ENCODE measurements around the gene DUOX1.

The DUOX1 gene

GRCh38 chr15:45198337-45199135, 68.7 kb downstream of the DUOX1 start:
- DNase-seq = peak; percentile 87

DNA sequence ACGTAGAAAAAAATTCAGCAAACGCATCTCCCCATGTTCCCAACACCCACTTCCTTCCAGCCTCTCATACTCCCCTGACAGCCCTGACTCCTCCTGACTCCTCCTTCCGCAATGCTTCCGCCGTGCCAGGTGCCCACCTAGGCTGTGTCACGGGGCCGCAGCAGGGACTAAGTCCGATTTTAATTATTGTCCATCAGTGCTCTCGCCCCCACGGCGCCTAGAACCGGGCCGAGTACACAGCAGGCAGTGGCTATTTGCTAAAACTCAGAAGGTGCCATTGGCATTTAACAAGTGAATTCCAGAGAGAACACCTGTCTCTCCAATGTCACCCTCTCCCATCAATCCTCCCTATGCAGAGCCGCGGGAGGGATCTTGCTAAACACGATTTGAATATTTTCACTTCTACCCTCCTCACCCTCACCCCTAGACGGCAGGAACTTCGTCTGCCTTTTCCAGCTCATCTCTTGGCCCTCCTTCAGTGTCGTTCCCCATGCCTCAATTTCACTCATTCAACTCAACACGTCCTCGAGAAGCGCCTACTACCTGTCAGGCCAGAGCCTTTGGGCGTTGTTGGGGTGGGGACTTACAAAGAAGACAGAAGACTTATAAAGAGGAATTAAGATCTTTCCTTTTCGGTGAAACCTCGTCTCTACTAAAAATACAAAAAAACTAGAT, 69.5 kb downstream of the DUOX1 start:
- no peak for DNase-seq

- DNase-seq = peak; percentile 93
Measured at GRCh38 chr15:45200001-45200798, 70.4 kb downstream of the DUOX1 start.

GRCh38 chr15:45200799-45201556, 71.2 kb downstream of the DUOX1 start:
- DNase-seq = peak; percentile 51

DNA sequence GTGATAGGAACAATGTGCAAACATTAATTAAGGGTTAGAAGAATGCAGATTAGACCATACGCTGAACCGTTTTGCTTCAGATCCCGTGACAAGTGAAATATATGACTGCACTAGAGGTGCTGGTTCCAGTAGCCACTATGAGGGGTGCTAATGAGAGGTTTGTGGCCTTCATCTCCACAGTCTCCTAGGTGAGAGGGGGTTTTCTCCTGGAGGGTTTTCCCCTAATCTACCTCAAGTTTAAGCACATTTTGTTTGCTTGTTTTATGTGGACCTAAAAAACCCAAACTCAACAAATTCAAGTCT, 71.7 kb downstream of the DUOX1 start:
- no peak for DNase-seq

GRCh38 chr15:45201869-45202268, 72.1 kb downstream of the DUOX1 start:
- no peak for DNase-seq

GRCh38 chr15:45203182-45203581, 73.4 kb downstream of the DUOX1 start:
- no peak for DNase-seq

- peak; percentile 39 for DNase-seq
Measured at GRCh38 chr15:45205192-45205591, 75.4 kb downstream of the DUOX1 start.

- no peak for DNase-seq
Measured at GRCh38 chr15:45212493-45212892, 82.7 kb downstream of the DUOX1 start.
